H1 (cell line): ENCODE results near the gene ZDHHC1. TPM values are rescaled to one million over a fixed set of nuclear protein-coding genes. Genes with fewer than 3 reads are reported as not detected.

Experiments
- CHD1 ChIP-seq: IDR thresholded peaks from 2 replicates; pipeline ENCODE4 v1.6.1; 2012; ENCODE audit warnings: low read depth, low read length, improper control_type of control experiment
- KDM4A ChIP-seq: IDR thresholded peaks from one replicate; pipeline ENCODE4 v1.7.1; 2012; ENCODE audit warnings: low read depth, mild to moderate bottlenecking, moderate library complexity, low read length, inconsistent platforms; ENCODE audit not compliant: severe bottlenecking
- NRF1 ChIP-seq: IDR thresholded peaks from 2 replicates; pipeline ENCODE4 v1.6.1; 2011; ENCODE audit warnings: mild to moderate bottlenecking, low read depth, low read length, improper control_type of control experiment
- PHF8 ChIP-seq: fragments of 200-600 bp; sonication (generic); conservative IDR thresholded peaks from 2 replicates; pipeline ENCODE4 v1.7.1; 2012; ENCODE audit warnings: low read depth, mild to moderate bottlenecking, inconsistent platforms, low read length, moderate library complexity
- RNF2 ChIP-seq: fragments of 200-900, 300-1000 bp; sonication (generic); IDR thresholded peaks from 2 replicates; pipeline ENCODE4 v1.7.1; 2016; ENCODE audit warnings: borderline replicate concordance, low read depth, mild to moderate bottlenecking, antibody characterized with exemption, low read length; ENCODE audit not compliant: poor library complexity, severe bottlenecking; ENCODE audit errors: missing control alignments
- TAF7 ChIP-seq: optimal IDR thresholded peaks from 2 replicates; pipeline ENCODE3; 2011; ENCODE audit warnings: low read depth, mild to moderate bottlenecking, inconsistent platforms, low read length, moderate library complexity, borderline replicate concordance
- polyA plus RNA-seq, 7 experiments: library from polyadenylated mRNA; depleted of rRNA in 3 of 7; stranded (reverse) in 5 of 7; unstranded in 2 of 7; fragments of >200 nt in 5 of 7; fragments of 200-250 nt in 2 of 7; gene quantifications; 1 replicate in 5 of 7; 2 replicates in 1 of 7; 4 replicates in 1 of 7; pipeline versions ENCODE4 v1.2.1 to v1.2.3, GENCODE V29; 2011 to 2013; ENCODE audit warnings: missing spikeins in 2 of 7, mixed read lengths in 2 of 7
- total RNA-seq: library from RNA; stranded (reverse); fragmentation: NEBNext Ultra II Directional; extraction: Animal tissue kit (Norgen Biotek cat#: 25700); gene quantifications from 2 replicates; pipeline ENCODE4 v1.2.1, GENCODE V29; 2021

Gene ZDHHC1
- total and polyA plus RNA-seq, 2 of the 8 experiments (the other 6 are each of a cell fraction or from before 2014, with no cell fraction given), result 3.1 to 4.9 TPM

DNA sequence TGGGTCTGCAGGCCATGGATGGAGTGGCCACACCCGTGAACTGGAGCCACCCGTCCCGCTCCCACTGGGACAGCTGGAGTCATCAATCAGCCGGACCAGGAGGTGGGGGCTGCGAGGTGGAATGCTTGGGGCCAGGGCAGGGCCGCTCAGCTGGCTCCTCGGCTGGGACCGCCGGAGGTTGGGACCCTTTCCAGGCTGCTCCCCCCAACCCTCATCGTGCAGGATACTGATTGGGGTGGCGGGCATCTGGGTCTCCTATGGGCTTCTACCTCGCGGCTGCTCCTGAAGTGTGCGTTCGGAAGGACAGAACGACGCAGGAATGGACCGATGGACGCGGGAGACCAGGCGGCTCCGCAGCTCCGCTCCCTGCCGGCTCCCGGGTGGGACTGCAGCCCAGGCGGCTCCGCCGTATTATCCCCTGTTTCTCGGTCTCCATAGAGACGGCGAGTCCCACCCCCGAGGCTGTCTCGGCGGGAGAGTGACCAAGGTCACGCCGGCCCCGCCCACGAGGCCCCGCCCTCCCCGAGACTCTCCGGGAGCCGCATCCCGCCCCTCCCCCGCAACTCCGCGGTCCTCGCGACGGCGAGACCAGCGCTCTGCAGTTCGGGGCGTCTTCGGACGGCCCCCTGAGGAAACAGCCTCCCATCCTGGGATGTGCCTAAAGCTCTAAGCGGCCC lies 23.0 kb downstream of the ZDHHC1 start, which contains the start of gene TPPP3 (continued):
- TF ChIP-seq PHF8, result no peak
- peak; percentile 54 for TF ChIP-seq KDM4A
- TF ChIP-seq NRF1, result no peak
- no peak for TF ChIP-seq RNF2
- no peak for TF ChIP-seq CHD1
- TF ChIP-seq TAF7, result no peak
